B cell (primary cell): ENCODE measurements around the gene ATN1. TPM values are rescaled to one million over a fixed set of nuclear protein-coding genes. Genes with fewer than 3 reads are reported as not detected.

Source experiments
- ATAC-seq: fragments of 200-7000 bp; cut with Tn5 transposase; one replicate; pipeline ENCODE4 v1.10.0; 2021; ENCODE audit warnings: low read depth, mild to moderate bottlenecking, moderate number of reproducible peaks, moderate library complexity
- CTCF ChIA-PET: fragments of 350-600 bp; sonication (Branson Sonifier 250); formaldehyde crosslinking; loops from one replicate; lab custom pipeline; 2021; ENCODE audit warnings: antibody characterized with exemption, inconsistent platforms; lab: Charles Lee
- POLR2A ChIA-PET: fragments of 350-600 bp; sonication (Branson Sonifier 250); formaldehyde crosslinking; loops from one replicate; lab custom pipeline; 2021; ENCODE audit warnings: antibody characterized with exemption; lab: Charles Lee
- DNase-seq: peaks from one replicate; pipeline ENCODE4 v3.0.0; 2013
- H2AFZ ChIP-seq: 2 replicates; pipeline ENCODE4 v1.6.1; 2012; ENCODE audit warnings: mild to moderate bottlenecking, low read depth, low read length; ENCODE audit not compliant: insufficient read depth, poor library complexity, severe bottlenecking
- H3K27ac ChIP-seq, 2 donors: 1 replicate in 1 of 2; 2 replicates in 1 of 2; pipeline ENCODE4 v1.5.1; 2012 to 2013; ENCODE audit warnings: low read length in 2 of 2, mild to moderate bottlenecking in 2 of 2, moderate library complexity in 1 of 2
- H3K27me3 ChIP-seq, 4 experiments: fragments of 200-600 bp in 1 of 4; sonication (generic) in 1 of 4; replicated peaks in 1 of 4; 1 replicate in 2 of 4; 2 replicates in 2 of 4; pipeline versions ENCODE4 v1.6.1 to v1.7.0; 2013 to 2016; ENCODE audit warnings: low read length in 3 of 4, mild to moderate bottlenecking in 2 of 4, mixed read lengths in 1 of 4, moderate library complexity in 1 of 4; ENCODE audit not compliant: insufficient read depth in 4 of 4, control insufficient read depth in 3 of 4; ENCODE audit errors: control extremely low read depth in 1 of 4
- H3K36me3 ChIP-seq, 2 experiments: replicated peaks in 1 of 2; 1 replicate in 1 of 2; 2 replicates in 1 of 2; pipeline versions ENCODE4 v1.6.1 to v1.7.1; 2013; ENCODE audit warnings: low read length in 1 of 2; ENCODE audit not compliant: insufficient read depth in 2 of 2, control insufficient read depth in 1 of 2; ENCODE audit errors: control extremely low read depth in 1 of 2, extremely low read depth in 1 of 2
- H3K4me1 ChIP-seq, 2 donors: fragments of 200-600 bp in 1 of 2; sonication (generic) in 1 of 2; 1 replicate in 1 of 2; 2 replicates in 1 of 2; pipeline versions ENCODE4 v1.5.1 to v1.6.1; 2013 to 2017; ENCODE audit warnings: low read length in 2 of 2; ENCODE audit not compliant: control insufficient read depth in 2 of 2, insufficient read depth in 2 of 2
- H3K4me2 ChIP-seq: replicated peaks from 2 replicates; pipeline ENCODE3; 2012; ENCODE audit warnings: mild to moderate bottlenecking, low read depth, low read length; ENCODE audit not compliant: poor library complexity, severe bottlenecking
- H3K4me3 ChIP-seq, 5 experiments: fragments of 200-600 bp in 1 of 5; sonication (generic) in 1 of 5; 1 replicate in 3 of 5; 2 replicates in 2 of 5; pipeline versions ENCODE4 v1.5.1 to v1.7.0; 2011 to 2016; ENCODE audit warnings: low read length in 4 of 5, mild to moderate bottlenecking in 4 of 5, low read depth in 2 of 5, control low read depth in 1 of 5, moderate library complexity in 1 of 5; ENCODE audit not compliant: insufficient read depth in 1 of 5; ENCODE audit errors: control extremely low read depth in 1 of 5, extremely low read depth in 1 of 5
- H3K79me2 ChIP-seq: fragments of 200-600 bp; sonication (generic); one replicate; pipeline ENCODE4 v1.6.0; 2016; ENCODE audit warnings: low read length; ENCODE audit not compliant: control insufficient read depth, insufficient read depth
- H3K9ac ChIP-seq: fragments of 200-600 bp; sonication (generic); 2 replicates; pipeline ENCODE4 v1.6.1; 2017; ENCODE audit warnings: mild to moderate bottlenecking, low read length, moderate library complexity
- H3K9me3 ChIP-seq, 3 donors: one replicate each; pipeline versions ENCODE4 v1.6.1 to v1.7.1; 2013; ENCODE audit warnings: low read length in 2 of 3; ENCODE audit not compliant: control insufficient read depth in 2 of 3, insufficient read depth in 1 of 3; ENCODE audit errors: control extremely low read depth in 1 of 3
- H4K20me1 ChIP-seq: 2 replicates; pipeline ENCODE4 v1.6.0; 2012; ENCODE audit warnings: mild to moderate bottlenecking, low read length; ENCODE audit not compliant: insufficient read depth, control insufficient read depth, poor library complexity, severe bottlenecking
- H3K27ac Mint-ChIP-seq: one replicate; pipeline ENCODE4 v1.8.0; 2021; ENCODE audit warnings: mixed read lengths
- H3K27me3 Mint-ChIP-seq: one replicate; pipeline ENCODE4 v1.8.0; 2021; ENCODE audit warnings: mixed read lengths
- H3K4me1 Mint-ChIP-seq: one replicate; pipeline ENCODE4 v1.8.0; 2021; ENCODE audit warnings: mixed read lengths
- H3K4me3 Mint-ChIP-seq: one replicate; pipeline ENCODE4 v1.8.0; 2021; ENCODE audit warnings: mixed read lengths
- H3K9me3 Mint-ChIP-seq: one replicate; pipeline ENCODE4 v1.8.0; 2022; ENCODE audit warnings: mixed read lengths; ENCODE audit not compliant: insufficient read depth
- EZH2 ChIP-seq: IDR thresholded peaks from 2 replicates; pipeline ENCODE4 v1.6.1; 2012; ENCODE audit warnings: borderline replicate concordance, low read depth, mild to moderate bottlenecking, moderate library complexity, low read length; ENCODE audit not compliant: insufficient read depth, poor library complexity, severe bottlenecking
- WGBS: methylation state at CpG from one replicate; pipeline ENCODE4 v1.1.5; 2013; ENCODE audit warnings: missing lambda C conversion rate; ENCODE audit not compliant: insufficient coverage; 5-methylcytosine and 5-hydroxymethylcytosine counted together
- intact Hi-C: fragments of 100-400 bp; cut with micrococcal nuclease; formaldehyde crosslinking; loops from one replicate; pipeline ENCODE4 v1.10.0; 2022
- polyA plus RNA-seq: library from polyadenylated mRNA; depleted of rRNA; stranded (reverse); fragments of >200 nt; gene quantifications from 2 replicates; pipeline ENCODE4 v1.2.3, GENCODE V29; 2012
- total RNA-seq, 2 donors: library from RNA; stranded (reverse); fragments of 120-200 nt in 1 of 2; gene quantifications; 1 replicate in 1 of 2; 2 replicates in 1 of 2; pipeline versions ENCODE4 v1.2.3 to v1.2.4, GENCODE V29; 2013 to 2022
- TF ChIP-seq, protein P1 (sequence below): fragments of 200-600 bp; IDR thresholded peaks from one replicate; pipeline ENCODE4 v1.8.0; 2022; ENCODE audit warnings: antibody characterized with exemption, mild to moderate bottlenecking

Gene ATN1
- total and polyA plus RNA-seq, 2 donors (not counting 1 experiment from before 2014, with no cell fraction given): 21.0 to 50.8 TPM

DNA sequence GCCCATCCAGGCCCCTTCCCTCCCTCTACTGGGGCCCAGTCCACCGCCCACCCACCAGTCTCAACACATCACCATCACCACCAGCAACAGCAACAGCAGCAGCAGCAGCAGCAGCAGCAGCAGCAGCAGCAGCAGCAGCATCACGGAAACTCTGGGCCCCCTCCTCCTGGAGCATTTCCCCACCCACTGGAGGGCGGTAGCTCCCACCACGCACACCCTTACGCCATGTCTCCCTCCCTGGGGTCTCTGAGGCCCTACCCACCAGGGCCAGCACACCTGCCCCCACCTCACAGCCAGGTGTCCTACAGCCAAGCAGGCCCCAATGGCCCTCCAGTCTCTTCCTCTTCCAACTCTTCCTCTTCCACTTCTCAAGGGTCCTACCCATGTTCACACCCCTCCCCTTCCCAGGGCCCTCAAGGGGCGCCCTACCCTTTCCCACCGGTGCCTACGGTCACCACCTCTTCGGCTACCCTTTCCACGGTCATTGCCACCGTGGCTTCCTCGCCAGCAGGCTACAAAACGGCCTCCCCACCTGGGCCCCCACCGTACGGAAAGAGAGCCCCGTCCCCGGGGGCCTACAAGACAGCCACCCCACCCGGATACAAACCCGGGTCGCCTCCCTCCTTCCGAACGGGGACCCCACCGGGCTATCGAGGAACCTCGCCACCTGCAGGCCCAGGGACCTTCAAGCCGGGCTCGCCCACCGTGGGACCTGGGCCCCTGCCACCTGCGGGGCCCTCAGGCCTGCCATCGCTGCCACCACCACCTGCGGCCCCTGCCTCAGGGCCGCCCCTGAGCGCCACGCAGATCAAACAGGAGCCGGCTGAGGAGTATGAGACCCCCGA lies 9.1 kb downstream of the ATN1 start:
- ChIA-PET POLR2A (interaction anchor here (1.0 to 18.5 kb wide), 9 partner anchors 10 to 85 kb away, joined by 3 to 662 read pairs (median 9); partner anchors contain the start of genes ATN1, LPCAT3, LRRC23 and PTPN6), CTCF (interaction anchor here (0.7 to 16.6 kb wide), 14 partner anchors 7 to 264 kb away, joined by 4 to 944 read pairs (median 14); partner anchors contain the start of genes C12orf57, ENO2, PTPN6 and RNU7-1)
- peak; percentile 61 for DNase-seq
- H3K36me3 ChIP-seq: peaks cover 0 to 20% of the 10 kb centered on the region in 2 experiments
- peaks cover 20% of the 10 kb centered on the region for H3K79me2 ChIP-seq
- peak overlapping the region; percentile 97 for H3K4me2 ChIP-seq
- no peaks in the 10 kb centered on the region for H3K27me3 ChIP-seq
- peak overlapping the region in 4 of 5 experiments; percentile 77 to 94 (median 84) for H3K4me3 ChIP-seq
- H3K27ac ChIP-seq: peak overlapping the region; percentile 88 to 91
- TF ChIP-seq, protein P1, sequence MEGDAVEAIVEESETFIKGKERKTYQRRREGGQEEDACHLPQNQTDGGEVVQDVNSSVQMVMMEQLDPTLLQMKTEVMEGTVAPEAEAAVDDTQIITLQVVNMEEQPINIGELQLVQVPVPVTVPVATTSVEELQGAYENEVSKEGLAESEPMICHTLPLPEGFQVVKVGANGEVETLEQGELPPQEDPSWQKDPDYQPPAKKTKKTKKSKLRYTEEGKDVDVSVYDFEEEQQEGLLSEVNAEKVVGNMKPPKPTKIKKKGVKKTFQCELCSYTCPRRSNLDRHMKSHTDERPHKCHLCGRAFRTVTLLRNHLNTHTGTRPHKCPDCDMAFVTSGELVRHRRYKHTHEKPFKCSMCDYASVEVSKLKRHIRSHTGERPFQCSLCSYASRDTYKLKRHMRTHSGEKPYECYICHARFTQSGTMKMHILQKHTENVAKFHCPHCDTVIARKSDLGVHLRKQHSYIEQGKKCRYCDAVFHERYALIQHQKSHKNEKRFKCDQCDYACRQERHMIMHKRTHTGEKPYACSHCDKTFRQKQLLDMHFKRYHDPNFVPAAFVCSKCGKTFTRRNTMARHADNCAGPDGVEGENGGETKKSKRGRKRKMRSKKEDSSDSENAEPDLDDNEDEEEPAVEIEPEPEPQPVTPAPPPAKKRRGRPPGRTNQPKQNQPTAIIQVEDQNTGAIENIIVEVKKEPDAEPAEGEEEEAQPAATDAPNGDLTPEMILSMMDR: no peak
- no peak for TF ChIP-seq EZH2
- Mint-ChIP-seq H3K9me3 (no peaks in the 10 kb centered on the region), H3K4me1 (peaks cover 39% of the 10 kb centered on the region), H3K27ac (peak overlapping the region; percentile 97), H3K4me3 (peak overlapping the region; percentile 87), H3K27me3 (no peaks in the 10 kb centered on the region)
- WGBS: 3% methylated on average over 36 of the region's 36 CpGs
- H3K9me3 ChIP-seq: no peaks in the 10 kb centered on the region
- peak overlapping the region; percentile 79 for H2AFZ ChIP-seq
- intact Hi-C loops: loop anchor here (1.0 to 5.0 kb wide), 4 partner anchors 8 to 85 kb away; partner anchors contain the start of genes CDCA3, LPCAT3 and USP5
- peak overlapping the region; percentile 75 for H3K9ac ChIP-seq
- ATAC-seq: peak; percentile 11
- H3K4me1 ChIP-seq: peaks cover 17 to 27% of the 10 kb centered on the region in 2 donors
- no peaks in the 10 kb centered on the region for H4K20me1 ChIP-seq
